ENCODE data around the gene NGFR. TPM values are rescaled to one million over a fixed set of nuclear protein-coding genes. Genes with fewer than 3 reads are reported as not detected.

NGFR gene
- total and polyA plus RNA-seq, 9 of the 15 experiments (the other 6 are each of a cell fraction or from before 2014, with no cell fraction given), result 0.07 to 0.23 (median 0.13) TPM; not detected in 4

GRCh38 chr17:49556223-49556943 is 61.3 kb downstream of the NGFR start (continued):
- peak; percentile 44 for TF ChIP-seq ZFX (CRISPR knock-in tag; IDR thresholded peaks at IDR 0.05)
- no peak for TF ChIP-seq SMAD4 (CRISPR knock-in tag; conservative IDR thresholded peaks at IDR 0.05)
- TF ChIP-seq HDAC1 (IDR thresholded peaks at IDR 0.05), result peak in 1 of 2 experiments; percentile 36; a peak in 1 of 4 replicates
- peak; percentile 95 for TF ChIP-seq MAX (CRISPR knock-in tag; IDR thresholded peaks at IDR 0.05)
- no peak for TF ChIP-seq RBM15 (IDR thresholded peaks at IDR 0.05; ENCODE audit: insufficient read depth, low read length)
- no peak for TF ChIP-seq PHF8 (IDR thresholded peaks at IDR 0.05; ENCODE audit: borderline replicate concordance, low read length)
- TF ChIP-seq PHB (CRISPR knock-in tag; IDR thresholded peaks at IDR 0.05), result no peak
- no peak for TF ChIP-seq PTRF (tag; IDR thresholded peaks at IDR 0.05)
- TF ChIP-seq CREM (IDR thresholded peaks at IDR 0.05; ENCODE audit: low read depth), result peak; percentile 45; the same call in 1 of the 2 replicates
- TF ChIP-seq TCF7L2 (IDR thresholded peaks at IDR 0.05; ENCODE audit: low read depth, low read length), result no peak
- TF ChIP-seq RNF2 (IDR thresholded peaks at IDR 0.05), result no peak
- no peak for TF ChIP-seq ELF2 (CRISPR knock-in tag; IDR thresholded peaks at IDR 0.05)
- no peak for TF ChIP-seq HEY1 (CRISPR knock-in tag; IDR thresholded peaks at IDR 0.05; ENCODE audit: borderline replicate concordance)
- TF ChIP-seq ZNF79 (CRISPR knock-in tag; IDR thresholded peaks at IDR 0.05; ENCODE audit: low read depth), result no peak
- TF ChIP-seq HCFC1 (IDR thresholded peaks at IDR 0.05; ENCODE audit: low read depth, low read length), result no peak
- TF ChIP-seq PHF20 (IDR thresholded peaks at IDR 0.05; ENCODE audit: partially characterized antibody), result peak; percentile 27
- no peak for TF ChIP-seq DMBX1 (CRISPR knock-in tag; IDR thresholded peaks at IDR 0.05; ENCODE audit: borderline replicate concordance)
- TF ChIP-seq ZNF518B (CRISPR knock-in tag; IDR thresholded peaks at IDR 0.05), result no peak
- peak; percentile 38; the same call in 1 of the 2 replicates for TF ChIP-seq POLR2G (IDR thresholded peaks at IDR 0.05; ENCODE audit: low read depth, low read length)
- TF ChIP-seq ETV1 (tag; conservative IDR thresholded peaks at IDR 0.05; ENCODE audit: low read depth), result peak; percentile 45
- TF ChIP-seq CLOCK (CRISPR knock-in tag; IDR thresholded peaks at IDR 0.05; ENCODE audit: borderline replicate concordance), result no peak
